Tibial nerve (tissue), 4 donors: ENCODE measurements around the gene RARRES2. TPM values are rescaled to one million over a fixed set of nuclear protein-coding genes. Genes with fewer than 3 reads are reported as not detected.

ENCODE experiments used
- DNase-seq, 2 donors: peaks; one replicate each; pipeline ENCODE4 v3.0.0-alpha.2; 2019; ENCODE audit warnings: low spot score in 2 of 2
- H3K27ac ChIP-seq, 4 donors: fragments of 200-600 bp; sonication (generic) in 3 of 4; one replicate each; pipeline ENCODE4 v1.5.1; 2017 to 2019; ENCODE audit warnings: mild to moderate bottlenecking in 1 of 4
- H3K27me3 ChIP-seq, 2 donors: fragments of 200-600 bp; sonication (generic) in 1 of 2; one replicate each; pipeline versions ENCODE4 v1.5.1 to v1.6.0; 2017 to 2019
- H3K36me3 ChIP-seq, 3 donors: fragments of 200-600 bp; sonication (generic); one replicate each; pipeline ENCODE4 v1.5.1; 2018 to 2019
- H3K4me1 ChIP-seq, 4 donors: fragments of 200-600 bp; sonication (generic) in 3 of 4; one replicate each; pipeline ENCODE4 v1.5.1; 2017 to 2019
- H3K4me3 ChIP-seq, 4 donors: fragments of 200-600 bp; sonication (generic) in 3 of 4; one replicate each; pipeline ENCODE4 v1.5.1; 2017 to 2019; ENCODE audit warnings: mild to moderate bottlenecking in 1 of 4, moderate library complexity in 1 of 4
- H3K9me3 ChIP-seq, 4 donors: fragments of 200-600 bp; sonication (generic) in 3 of 4; one replicate each; pipeline ENCODE4 v1.5.1; 2017 to 2019
- EP300 ChIP-seq, 2 donors: sonication (generic); formaldehyde crosslinking; IDR thresholded peaks; one replicate each; pipeline ENCODE4 v1.6.1; 2017; ENCODE audit warnings: antibody characterized with exemption in 2 of 2, mild to moderate bottlenecking in 1 of 2
- POLR2A ChIP-seq, 2 donors: fragments of 450-650 bp; IDR thresholded peaks; one replicate each; pipeline ENCODE4 v1.6.1; 2017; ENCODE audit warnings: antibody characterized with exemption in 2 of 2, mild to moderate bottlenecking in 2 of 2, moderate library complexity in 2 of 2
- WGBS, 2 donors: methylation state at CpG; one replicate each; pipeline ENCODE4 v1.1.5; 2018; 5-methylcytosine and 5-hydroxymethylcytosine counted together
- total RNA-seq, 4 donors: library from RNA; depleted of rRNA; stranded (reverse); fragments of >200 nt; gene quantifications; one replicate each; pipeline ENCODE4 v1.1.0, GENCODE V29; 2016
- TF ChIP-seq, protein P1 (sequence below), 5 experiments: fragments of 200-600 bp in 3 of 5; fragments of 450-650 bp in 2 of 5; sonication (generic) in 3 of 5; IDR thresholded peaks; one replicate each; pipeline ENCODE4 v1.5.1; 2016 to 2019; ENCODE audit warnings: antibody characterized with exemption in 5 of 5, mild to moderate bottlenecking in 3 of 5, moderate library complexity in 2 of 5

RARRES2 gene
- total RNA-seq, 4 donors from 2014 or later, result 172 to 382 (median 375) TPM

DNA sequence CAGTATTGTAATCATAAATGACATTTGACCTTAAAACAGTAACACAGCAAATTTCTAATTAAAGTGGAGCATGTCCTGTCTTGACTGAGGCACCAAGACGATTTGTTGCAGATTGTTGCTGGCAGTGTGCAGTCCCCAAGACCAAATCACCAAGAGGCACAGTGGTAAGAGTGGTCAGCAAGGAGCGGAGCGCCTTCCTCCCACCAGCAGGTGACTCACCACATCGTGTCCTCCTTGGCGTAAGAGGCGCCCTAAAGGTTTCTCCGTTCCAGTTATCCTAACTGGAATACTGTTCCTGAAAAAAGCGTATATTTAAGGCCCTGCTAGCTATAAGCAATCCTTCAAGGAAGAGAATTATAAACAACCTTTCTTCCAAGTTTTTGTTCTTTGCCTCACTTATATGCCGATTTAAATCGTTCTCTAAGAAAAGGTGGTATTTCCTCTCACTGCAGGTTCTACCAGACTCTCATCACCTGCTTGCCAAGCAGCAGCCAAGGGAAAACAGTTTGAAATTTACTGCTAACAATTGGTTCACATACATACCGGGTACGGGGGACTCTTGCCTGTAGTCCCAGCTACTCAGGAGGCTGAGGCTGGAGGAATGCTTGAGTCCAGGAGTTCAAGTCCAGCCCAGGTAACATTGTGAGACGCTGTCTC is 16.5 kb upstream of the RARRES2 start:
- 80 to 81% methylated on average over 13 of the region's 13 CpGs for WGBS, 2 donors
- H3K4me1 ChIP-seq, result peaks cover 0 to 3% (median 0%) of the 10 kb centered on the region in 4 donors
- no peaks in the 10 kb centered on the region for H3K9me3 ChIP-seq
- TF ChIP-seq, protein P1, sequence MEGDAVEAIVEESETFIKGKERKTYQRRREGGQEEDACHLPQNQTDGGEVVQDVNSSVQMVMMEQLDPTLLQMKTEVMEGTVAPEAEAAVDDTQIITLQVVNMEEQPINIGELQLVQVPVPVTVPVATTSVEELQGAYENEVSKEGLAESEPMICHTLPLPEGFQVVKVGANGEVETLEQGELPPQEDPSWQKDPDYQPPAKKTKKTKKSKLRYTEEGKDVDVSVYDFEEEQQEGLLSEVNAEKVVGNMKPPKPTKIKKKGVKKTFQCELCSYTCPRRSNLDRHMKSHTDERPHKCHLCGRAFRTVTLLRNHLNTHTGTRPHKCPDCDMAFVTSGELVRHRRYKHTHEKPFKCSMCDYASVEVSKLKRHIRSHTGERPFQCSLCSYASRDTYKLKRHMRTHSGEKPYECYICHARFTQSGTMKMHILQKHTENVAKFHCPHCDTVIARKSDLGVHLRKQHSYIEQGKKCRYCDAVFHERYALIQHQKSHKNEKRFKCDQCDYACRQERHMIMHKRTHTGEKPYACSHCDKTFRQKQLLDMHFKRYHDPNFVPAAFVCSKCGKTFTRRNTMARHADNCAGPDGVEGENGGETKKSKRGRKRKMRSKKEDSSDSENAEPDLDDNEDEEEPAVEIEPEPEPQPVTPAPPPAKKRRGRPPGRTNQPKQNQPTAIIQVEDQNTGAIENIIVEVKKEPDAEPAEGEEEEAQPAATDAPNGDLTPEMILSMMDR (IDR thresholded peaks at IDR 0.05), result no peak
- TF ChIP-seq POLR2A (IDR thresholded peaks at IDR 0.05) (no peak), EP300 (IDR thresholded peaks at IDR 0.05) (no peak)
- H3K4me3 ChIP-seq, result no peak overlapping the region
- H3K27ac ChIP-seq, result no peak overlapping the region
- no peaks in the 10 kb centered on the region for H3K27me3 ChIP-seq
- no peaks in the 10 kb centered on the region for H3K36me3 ChIP-seq
- no peak for DNase-seq

DNA sequence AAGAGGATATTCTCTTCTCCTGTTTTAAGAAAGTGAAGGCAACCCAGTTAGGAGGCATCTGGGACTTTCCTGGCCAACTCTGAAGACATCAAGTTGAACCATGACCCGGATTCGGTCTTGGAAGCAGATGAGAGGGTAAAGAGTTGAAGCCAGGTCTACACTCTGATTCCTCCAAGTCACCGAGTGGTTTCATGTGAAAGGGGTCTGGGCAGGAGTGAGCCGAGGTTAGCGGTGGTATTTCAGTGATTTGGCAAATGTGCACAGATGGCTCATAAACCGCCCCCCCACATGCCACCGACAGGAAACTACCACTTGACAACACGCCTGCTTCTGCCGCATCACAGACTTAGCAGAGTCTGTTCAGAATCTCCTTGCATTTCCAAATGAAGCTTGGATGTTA is 15.8 kb upstream of the RARRES2 start:
- H3K27ac ChIP-seq, result no peak overlapping the region
- TF ChIP-seq, protein P1 (IDR thresholded peaks at IDR 0.05), result no peak
- TF ChIP-seq POLR2A (IDR thresholded peaks at IDR 0.05) (no peak), EP300 (IDR thresholded peaks at IDR 0.05) (no peak)
- WGBS, 2 donors, result 54 to 57% methylated on average over 9 of the region's 9 CpGs
- DNase-seq, result no peak
- no peaks in the 10 kb centered on the region for H3K27me3 ChIP-seq
- no peak overlapping the region for H3K4me3 ChIP-seq
- H3K36me3 ChIP-seq, result no peaks in the 10 kb centered on the region
- no peaks in the 10 kb centered on the region for H3K9me3 ChIP-seq
- peaks cover 0 to 3% (median 0%) of the 10 kb centered on the region in 4 donors for H3K4me1 ChIP-seq

DNA sequence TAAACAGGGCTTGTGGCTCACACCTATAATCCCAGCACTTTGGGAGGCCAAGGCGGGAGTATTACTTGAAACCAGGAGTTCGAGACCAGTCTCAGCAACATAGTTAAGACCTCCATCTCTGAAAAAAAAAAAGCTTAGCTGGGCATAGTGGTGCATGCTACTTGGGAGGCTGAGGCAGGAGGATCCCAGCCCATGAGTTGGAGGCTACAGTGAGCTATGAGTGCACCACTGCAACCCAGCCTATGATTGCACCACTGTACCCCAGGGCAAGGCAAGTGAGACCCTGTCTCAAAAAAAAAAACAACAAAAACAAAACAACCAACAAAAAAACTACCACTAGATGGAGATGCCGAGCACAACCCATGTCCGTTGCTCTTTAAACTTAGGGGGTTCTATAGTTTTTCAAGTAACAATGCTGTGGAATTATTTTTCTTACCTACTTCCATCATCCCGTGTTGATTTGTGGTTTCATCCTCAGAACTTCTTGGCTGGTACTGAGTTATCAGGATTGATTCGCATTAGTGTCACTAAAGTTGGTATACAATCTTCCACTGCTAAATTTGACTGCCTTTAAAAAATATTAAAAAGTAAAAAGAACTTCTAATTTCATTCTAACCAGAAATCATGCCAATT is 15.0 kb upstream of the RARRES2 start:
- no peak for DNase-seq
- no peaks in the 10 kb centered on the region for H3K36me3 ChIP-seq
- H3K4me1 ChIP-seq, result peaks cover 0 to 1% (median 0%) of the 10 kb centered on the region in 4 donors
- H3K27me3 ChIP-seq, result no peaks in the 10 kb centered on the region
- no peaks in the 10 kb centered on the region for H3K9me3 ChIP-seq
- H3K27ac ChIP-seq, result peak overlapping the region in 2 of 4 donors; percentile 16 to 23
- WGBS, 2 donors, result 30 to 37% methylated on average over 6 of the region's 6 CpGs
- H3K4me3 ChIP-seq, result no peak overlapping the region
- TF ChIP-seq EP300 (IDR thresholded peaks at IDR 0.05), result no peak
- TF ChIP-seq, protein P1 (IDR thresholded peaks at IDR 0.05), result peak; percentile 51 to 70 (median 57)
- no peak for TF ChIP-seq POLR2A (IDR thresholded peaks at IDR 0.05)

DNA sequence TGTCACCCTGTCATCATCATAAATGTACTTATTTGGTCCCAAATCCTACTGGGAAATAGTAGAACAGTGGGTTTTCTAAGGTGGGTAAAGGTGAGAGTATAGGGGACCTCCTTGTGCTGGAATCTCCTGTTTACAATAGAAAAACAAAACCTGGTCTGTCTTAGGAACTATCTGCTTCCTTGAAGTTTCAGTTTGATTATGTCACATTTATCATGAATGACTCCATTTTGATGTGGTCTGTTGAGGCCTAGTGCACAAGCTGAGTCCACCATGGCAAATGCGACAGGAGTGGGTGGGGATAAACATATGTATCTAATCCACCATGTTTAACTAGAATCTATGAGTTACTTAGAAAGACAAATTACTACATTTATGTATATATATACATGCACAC is 14.2 kb upstream of the RARRES2 start:
- no peak overlapping the region for H3K27ac ChIP-seq
- H3K27me3 ChIP-seq, result no peaks in the 10 kb centered on the region
- no peak for TF ChIP-seq EP300 (IDR thresholded peaks at IDR 0.05)
- no peak for TF ChIP-seq POLR2A (IDR thresholded peaks at IDR 0.05)
- TF ChIP-seq, protein P1 (IDR thresholded peaks at IDR 0.05), result no peak
- H3K4me3 ChIP-seq, result no peak overlapping the region
- no peaks in the 10 kb centered on the region for H3K4me1 ChIP-seq
- 63 to 73% methylated on average over 1 of the region's 1 CpG for WGBS, 2 donors
- no peaks in the 10 kb centered on the region for H3K9me3 ChIP-seq
- DNase-seq, result no peak
- H3K36me3 ChIP-seq, result no peaks in the 10 kb centered on the region

DNA sequence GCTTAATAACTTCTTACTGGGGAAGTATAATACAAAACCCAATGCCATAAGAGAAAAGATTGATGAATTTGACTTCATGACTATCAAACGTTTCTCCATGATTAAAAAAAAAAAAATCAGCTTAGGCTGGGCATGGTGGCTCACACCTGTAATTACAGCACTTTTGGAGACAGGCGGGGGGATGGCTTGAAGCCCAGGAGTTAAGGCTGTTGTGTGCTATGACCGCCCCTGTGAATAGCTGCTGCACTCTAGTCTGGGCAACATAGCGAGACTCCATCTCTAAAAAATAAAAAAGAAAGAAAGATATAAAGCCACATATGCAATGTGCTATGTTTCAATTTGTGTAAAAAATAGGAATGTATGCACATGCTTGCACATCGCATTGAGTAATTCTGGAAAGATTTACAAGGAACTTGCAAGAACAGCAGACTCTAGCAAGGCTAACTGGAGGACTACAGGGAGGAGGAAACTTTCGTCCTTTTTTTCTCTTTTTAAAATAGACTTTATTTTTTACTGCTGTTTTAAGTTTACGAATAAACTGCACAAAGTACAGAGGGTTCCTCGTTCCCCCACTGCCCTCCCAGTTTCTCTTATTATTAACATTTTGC is 10.3 kb upstream of the RARRES2 start:
- H3K27me3 ChIP-seq, result no peaks in the 10 kb centered on the region
- no peaks in the 10 kb centered on the region for H3K36me3 ChIP-seq
- TF ChIP-seq EP300 (IDR thresholded peaks at IDR 0.05), result no peak
- TF ChIP-seq, protein P1 (IDR thresholded peaks at IDR 0.05), result no peak
- TF ChIP-seq POLR2A (IDR thresholded peaks at IDR 0.05), result no peak
- H3K9me3 ChIP-seq, result no peaks in the 10 kb centered on the region
- H3K27ac ChIP-seq, result no peak overlapping the region
- DNase-seq, result no peak
- WGBS, 2 donors, result 72 to 75% methylated on average over 8 of the region's 8 CpGs
- no peaks in the 10 kb centered on the region for H3K4me1 ChIP-seq
- H3K4me3 ChIP-seq, result no peak overlapping the region
